GM13976 (cell line): Measurements from ENCODE around the gene TTBK1.

ENCODE experiments used
- DNase-seq: peaks from one replicate; pipeline ENCODE4 v3.0.0; 2012; ENCODE audit warnings: low spot score
- in situ Hi-C: fragments of 300-500 bp; cut with MboI; formaldehyde crosslinking; loops from one replicate; pipeline ENCODE4 v1.12.0; 2022; ENCODE audit warnings: low sequenced_read_pairs, mixed read lengths, inconsistent platforms; ENCODE audit not compliant: unreplicated experiment
- TF ChIP-seq, protein P1 (sequence below): IDR thresholded peaks from 2 replicates; pipeline ENCODE4 v1.5.1; 2012; ENCODE audit warnings: borderline replicate concordance, mild to moderate bottlenecking; ENCODE audit not compliant: insufficient read depth; ENCODE audit errors: extremely low read depth, missing control alignments, control extremely low read depth

The TTBK1 gene

DNA sequence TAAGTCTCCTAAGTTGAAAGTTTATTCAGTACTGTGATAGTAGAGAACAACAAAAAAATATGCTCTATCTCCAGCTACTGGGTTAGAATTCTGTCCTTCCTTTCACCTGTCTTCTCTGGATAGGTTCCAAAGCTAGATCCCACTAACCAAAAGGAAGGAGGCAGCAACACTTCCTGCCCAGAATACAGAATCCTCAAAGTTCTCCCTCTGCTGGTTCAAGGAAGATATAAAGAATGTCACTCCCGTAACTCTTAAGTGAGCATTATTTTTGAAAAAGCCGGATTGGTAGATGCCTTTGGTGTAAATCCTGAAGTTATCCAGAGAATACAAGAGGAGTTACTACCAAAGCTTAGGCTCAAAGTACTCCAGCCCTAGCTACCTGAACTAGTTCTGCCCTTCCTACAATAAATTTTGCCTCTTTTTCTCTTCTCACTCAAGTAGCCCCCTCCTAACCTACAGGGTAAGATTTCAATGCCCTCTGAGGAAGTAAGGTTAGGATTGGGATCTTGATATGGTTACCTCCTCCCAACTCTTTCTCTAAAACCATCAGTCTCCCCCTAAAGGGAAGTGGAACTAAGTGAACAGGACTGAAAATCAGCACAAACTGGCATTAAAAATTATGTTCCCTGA, 91.3 kb downstream of the TTBK1 start:
- TF ChIP-seq, protein P1, sequence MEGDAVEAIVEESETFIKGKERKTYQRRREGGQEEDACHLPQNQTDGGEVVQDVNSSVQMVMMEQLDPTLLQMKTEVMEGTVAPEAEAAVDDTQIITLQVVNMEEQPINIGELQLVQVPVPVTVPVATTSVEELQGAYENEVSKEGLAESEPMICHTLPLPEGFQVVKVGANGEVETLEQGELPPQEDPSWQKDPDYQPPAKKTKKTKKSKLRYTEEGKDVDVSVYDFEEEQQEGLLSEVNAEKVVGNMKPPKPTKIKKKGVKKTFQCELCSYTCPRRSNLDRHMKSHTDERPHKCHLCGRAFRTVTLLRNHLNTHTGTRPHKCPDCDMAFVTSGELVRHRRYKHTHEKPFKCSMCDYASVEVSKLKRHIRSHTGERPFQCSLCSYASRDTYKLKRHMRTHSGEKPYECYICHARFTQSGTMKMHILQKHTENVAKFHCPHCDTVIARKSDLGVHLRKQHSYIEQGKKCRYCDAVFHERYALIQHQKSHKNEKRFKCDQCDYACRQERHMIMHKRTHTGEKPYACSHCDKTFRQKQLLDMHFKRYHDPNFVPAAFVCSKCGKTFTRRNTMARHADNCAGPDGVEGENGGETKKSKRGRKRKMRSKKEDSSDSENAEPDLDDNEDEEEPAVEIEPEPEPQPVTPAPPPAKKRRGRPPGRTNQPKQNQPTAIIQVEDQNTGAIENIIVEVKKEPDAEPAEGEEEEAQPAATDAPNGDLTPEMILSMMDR: no peak
- DNase-seq: no peak
- in situ Hi-C loops: no loop called here

DNA sequence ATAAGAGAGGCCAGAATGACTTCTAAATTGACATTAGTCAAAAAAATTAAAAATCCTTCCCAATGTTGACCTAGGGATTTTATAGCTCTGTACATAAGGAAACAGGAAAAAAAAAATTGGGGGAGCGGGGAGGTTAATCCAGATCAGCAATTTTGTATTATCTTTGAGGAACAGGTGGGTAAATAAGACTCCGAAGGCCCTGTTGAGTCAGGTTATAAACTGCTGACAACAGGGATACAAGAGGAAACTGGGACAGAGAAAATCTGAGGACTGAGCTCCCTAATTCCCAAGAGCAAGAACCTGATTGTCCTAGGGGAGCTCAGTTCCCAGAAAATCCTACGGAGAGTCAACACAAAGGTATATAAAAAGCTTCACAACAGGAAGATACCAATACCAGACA, 92.2 kb downstream of the TTBK1 start:
- DNase-seq: no peak
- in situ Hi-C loops: no loop called here
- TF ChIP-seq, protein P1: no peak

DNA sequence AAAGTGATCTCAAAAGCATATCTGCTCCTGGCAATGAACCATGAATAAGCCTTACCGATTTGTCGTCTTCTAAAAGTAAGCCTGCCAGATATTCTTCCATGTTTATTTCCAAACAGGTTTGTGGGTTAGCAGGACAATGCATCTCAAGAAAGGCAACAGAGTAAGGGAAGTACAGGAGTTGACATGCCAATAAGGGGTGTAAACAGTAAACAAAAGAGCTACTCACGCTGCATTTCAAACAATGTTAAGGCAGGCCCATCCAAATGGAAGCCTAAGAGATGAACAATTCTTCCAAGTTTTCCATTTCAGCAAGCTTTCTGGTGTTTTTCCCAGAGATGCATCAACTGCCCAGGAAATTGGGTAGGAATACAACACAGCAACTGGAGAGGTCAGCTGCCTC, 93.1 kb downstream of the TTBK1 start:
- TF ChIP-seq, protein P1: no peak
- no peak for DNase-seq
- in situ Hi-C loops: no loop called here
